Skeletal muscle tissue (tissue), 4 donors: ENCODE measurements around the gene PNPLA2. TPM values are rescaled to one million over a fixed set of nuclear protein-coding genes. Genes with fewer than 3 reads are reported as not detected.

Source experiments
- H3K27ac ChIP-seq: one replicate; pipeline ENCODE4 v1.7.0; 2013; ENCODE audit warnings: mild to moderate bottlenecking, low read depth, low read length, inconsistent platforms
- H3K27me3 ChIP-seq, 3 donors: one replicate each; pipeline ENCODE4 v1.7.0; 2013; ENCODE audit warnings: low read length in 3 of 3; ENCODE audit not compliant: control insufficient read depth in 3 of 3, insufficient read depth in 3 of 3
- H3K36me3 ChIP-seq, 3 donors: one replicate each; pipeline ENCODE4 v1.7.0; 2013; ENCODE audit warnings: low read length in 3 of 3; ENCODE audit not compliant: control insufficient read depth in 3 of 3, insufficient read depth in 3 of 3
- H3K4me1 ChIP-seq, 3 donors: one replicate each; pipeline ENCODE4 v1.7.0; 2013; ENCODE audit warnings: low read length in 3 of 3, mild to moderate bottlenecking in 3 of 3; ENCODE audit not compliant: control insufficient read depth in 3 of 3, insufficient read depth in 3 of 3
- H3K4me3 ChIP-seq, 3 donors: one replicate each; pipeline ENCODE4 v1.7.0; 2013; ENCODE audit warnings: low read length in 3 of 3
- H3K9ac ChIP-seq, 3 donors: one replicate each; pipeline ENCODE4 v1.7.0; 2013; ENCODE audit warnings: low read length in 3 of 3, mild to moderate bottlenecking in 3 of 3, moderate library complexity in 2 of 3, low read depth in 1 of 3
- H3K9me3 ChIP-seq, 3 donors: one replicate each; pipeline ENCODE4 v1.7.0; 2013; ENCODE audit warnings: low read length in 3 of 3; ENCODE audit not compliant: control insufficient read depth in 3 of 3
- total RNA-seq: library from RNA; depleted of rRNA; stranded (reverse); fragments of >200 nt; gene quantifications from one replicate; pipeline ENCODE4 v1.2.3, GENCODE V29; 2014
- donor health status: Osteomylitis.

The PNPLA2 gene
- total RNA-seq, 1 donor from 2014 or later: 13.6 TPM

DNA sequence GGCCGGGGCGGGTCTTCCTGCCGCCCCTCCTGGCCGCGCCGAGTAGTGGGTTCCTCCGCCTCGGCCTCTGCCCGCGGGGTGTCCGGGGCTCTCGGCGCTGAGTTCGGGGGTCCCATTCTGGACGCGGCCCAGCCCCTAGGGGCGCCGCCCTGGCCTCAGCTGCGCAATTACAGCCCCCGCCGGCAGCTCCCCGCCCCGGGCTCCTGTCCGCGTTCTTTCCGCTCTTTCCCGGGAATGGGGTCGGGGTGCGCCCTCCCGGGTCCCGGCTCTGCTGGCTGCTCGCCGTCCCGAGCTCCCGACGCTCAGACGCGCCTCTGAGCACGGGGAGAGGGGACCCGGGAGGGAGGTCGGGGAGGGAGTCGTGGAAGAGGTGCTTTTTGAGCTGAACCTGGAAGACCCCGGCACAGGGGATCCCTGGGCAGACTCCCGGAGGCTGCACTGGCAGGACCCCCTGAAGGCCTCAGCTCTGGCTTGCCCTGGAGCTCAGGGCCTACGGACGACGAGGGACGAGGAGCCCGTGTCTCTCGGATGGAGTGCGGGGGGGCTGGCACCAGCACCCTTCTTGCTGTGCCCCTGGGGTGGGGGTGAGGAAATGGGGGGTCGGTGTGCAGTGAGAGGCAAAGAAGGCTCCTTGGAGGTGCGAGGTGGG is 24.5 kb downstream of the PNPLA2 start:
- Histone ChIP-seq H3K9me3 (no peaks in the 10 kb centered on the region), H3K4me3 (peak overlapping the region; percentile 72 to 93 (median 88)), H3K4me1 (peaks cover 31 to 71% (median 51%) of the 10 kb centered on the region in 3 donors), H3K36me3 (peaks cover 22 to 27% (median 25%) of the 10 kb centered on the region in 3 donors), H3K27ac (peak overlapping the region; percentile 91), H3K9ac (peak overlapping the region; percentile 69 to 91 (median 74)), H3K27me3 (peaks cover 1 to 3% (median 2%) of the 10 kb centered on the region in 3 donors)

DNA sequence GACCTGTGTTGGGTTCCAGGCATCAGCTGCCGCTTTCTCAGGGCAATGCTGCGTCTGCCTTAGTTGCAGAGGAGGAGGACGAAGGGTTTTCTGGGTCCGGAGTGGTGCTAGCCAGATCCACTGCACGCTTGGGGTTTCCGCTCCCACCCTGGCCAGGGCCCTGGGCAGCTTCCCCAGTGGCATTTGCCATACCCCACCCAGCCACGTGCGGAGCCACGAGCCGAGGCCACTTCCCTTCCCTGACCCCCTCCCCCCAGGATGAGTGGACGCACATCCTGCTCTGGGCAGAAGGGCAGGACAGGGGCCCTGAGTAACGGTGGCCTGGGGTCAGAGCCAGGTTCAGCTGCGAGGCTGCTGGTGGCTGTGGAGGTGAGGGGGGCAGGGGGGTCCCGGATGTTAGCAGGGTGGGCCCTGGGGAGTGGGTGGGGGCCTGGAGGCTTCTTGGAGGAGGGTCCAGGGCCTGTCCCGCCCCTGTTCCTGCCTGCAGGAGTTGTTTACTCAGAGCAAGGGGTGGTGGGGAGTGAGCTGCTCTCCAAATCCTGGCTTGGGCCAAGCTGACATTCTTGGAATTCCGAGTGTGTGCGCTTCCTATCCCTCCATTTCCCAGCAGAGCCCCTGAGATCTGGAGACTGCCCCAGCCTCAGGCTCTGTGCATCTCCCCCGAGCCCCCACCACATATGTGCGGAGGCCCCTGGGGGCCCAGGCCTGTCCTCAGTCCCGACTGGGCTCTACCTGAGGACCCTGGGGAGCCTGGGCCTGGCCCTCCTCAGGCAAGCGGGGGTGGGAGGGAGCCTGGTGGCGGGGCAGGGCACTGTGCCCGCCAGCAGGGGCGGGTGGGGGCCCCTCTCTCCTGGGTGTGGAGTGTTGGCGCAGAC is 25.3 kb downstream of the PNPLA2 start:
- Histone ChIP-seq H3K4me3 (peak overlapping the region; percentile 56 to 93 (median 88)), H3K4me1 (peaks cover 35 to 72% (median 52%) of the 10 kb centered on the region in 3 donors), H3K27me3 (peaks cover 6 to 11% (median 9%) of the 10 kb centered on the region in 3 donors), H3K27ac (peak overlapping the region; percentile 91), H3K36me3 (peaks cover 14 to 19% (median 18%) of the 10 kb centered on the region in 3 donors), H3K9ac (peak overlapping the region; percentile 69 to 91 (median 74)), H3K9me3 (no peaks in the 10 kb centered on the region)

DNA sequence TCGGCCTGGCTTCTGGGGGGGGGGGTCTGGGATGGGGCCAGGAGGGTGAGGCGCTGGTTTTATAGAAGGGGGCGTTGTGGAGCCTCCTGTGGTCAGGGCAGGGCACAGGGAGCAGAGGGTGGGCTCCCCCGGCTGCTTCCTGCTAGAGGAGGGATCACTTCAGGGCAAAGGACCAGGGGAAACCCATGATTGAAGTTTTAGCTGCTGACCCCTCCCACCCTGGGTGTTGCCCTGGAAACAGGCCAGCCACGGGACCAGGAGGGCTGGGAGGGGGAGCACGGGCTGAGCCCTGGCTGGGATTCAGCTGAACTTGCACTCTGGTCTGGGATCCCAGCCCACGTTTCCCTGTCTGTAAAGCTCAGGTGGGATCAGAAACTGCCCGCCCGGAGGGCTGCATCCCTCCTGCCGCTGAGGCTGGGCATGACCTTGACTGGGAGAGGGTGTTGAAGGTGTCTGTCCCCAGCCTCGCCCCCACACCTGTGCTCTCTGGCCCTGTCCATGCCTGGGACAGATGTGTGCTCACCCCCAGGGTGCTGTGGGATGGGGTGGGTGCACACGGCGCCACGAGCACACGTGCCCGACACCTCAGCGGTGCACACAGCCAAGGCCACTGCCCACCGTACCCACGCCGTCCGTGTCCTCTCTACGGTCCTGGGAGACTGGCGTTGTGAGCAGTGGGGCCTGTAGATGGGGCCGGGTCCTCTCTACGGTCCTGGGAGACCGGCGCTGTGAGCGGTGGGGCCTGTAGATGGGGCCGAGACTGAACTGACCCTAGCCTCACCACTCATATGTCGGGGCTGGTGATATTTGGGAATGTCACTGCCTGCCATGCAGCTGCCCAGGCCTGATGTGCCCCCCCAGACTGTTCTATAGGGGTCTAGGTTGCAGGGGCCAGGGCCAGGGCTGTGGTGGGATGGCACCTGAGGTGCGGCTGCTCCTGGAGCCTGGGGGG is 26.3 kb downstream of the PNPLA2 start:
- peaks cover 35 to 68% (median 51%) of the 10 kb centered on the region in 3 donors for H3K4me1 ChIP-seq
- H3K4me3 ChIP-seq: peak overlapping the region; percentile 32 to 60 (median 48)
- H3K27ac ChIP-seq: peak overlapping the region; percentile 91
- H3K36me3 ChIP-seq: peaks cover 5 to 10% (median 10%) of the 10 kb centered on the region in 3 donors
- no peaks in the 10 kb centered on the region for H3K9me3 ChIP-seq
- H3K9ac ChIP-seq: peak overlapping the region in 1 of 3 donors; percentile 66
- peaks cover 6 to 13% (median 12%) of the 10 kb centered on the region in 3 donors for H3K27me3 ChIP-seq

DNA sequence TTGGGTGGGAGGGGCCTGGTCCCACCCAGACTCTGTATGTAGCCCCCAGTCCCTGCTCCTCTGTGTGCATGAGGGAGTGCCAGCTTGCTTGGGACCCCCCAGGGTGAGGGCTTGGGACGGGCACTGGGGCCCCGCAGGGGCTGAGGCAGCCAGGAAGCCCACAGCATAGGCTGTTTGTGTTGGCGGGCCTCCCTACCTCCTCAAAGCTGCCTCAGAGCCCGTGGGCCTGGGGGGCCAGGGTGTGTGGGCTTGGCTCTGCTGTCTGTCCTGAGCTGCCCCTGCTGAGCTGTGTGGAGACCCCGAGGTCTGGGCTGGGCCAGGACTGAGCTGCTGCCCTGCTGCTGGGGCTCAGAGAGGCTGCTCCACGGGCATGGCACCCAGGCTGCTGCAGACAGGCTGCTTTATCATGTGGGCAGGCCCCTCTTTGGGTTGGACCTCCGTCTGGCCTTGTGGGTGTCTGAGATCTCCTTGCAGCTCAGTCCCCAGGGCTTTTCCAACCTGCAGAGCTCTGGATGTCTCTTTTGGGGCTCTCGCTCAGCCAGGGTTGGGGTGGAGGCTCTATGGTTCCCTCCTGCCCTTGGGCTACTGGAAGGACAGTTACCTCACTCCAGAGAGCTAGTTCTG is 27.3 kb downstream of the PNPLA2 start:
- H3K27me3 ChIP-seq: peaks cover 6 to 23% (median 12%) of the 10 kb centered on the region in 3 donors
- peaks cover 0 to 2% (median under 1%) of the 10 kb centered on the region in 3 donors for H3K36me3 ChIP-seq
- no peaks in the 10 kb centered on the region for H3K9me3 ChIP-seq
- H3K27ac ChIP-seq: peak overlapping the region; percentile 91
- no peak overlapping the region for H3K4me3 ChIP-seq
- H3K9ac ChIP-seq: peak overlapping the region in 1 of 3 donors; percentile 66
- H3K4me1 ChIP-seq: peaks cover 29 to 58% (median 42%) of the 10 kb centered on the region in 3 donors

DNA sequence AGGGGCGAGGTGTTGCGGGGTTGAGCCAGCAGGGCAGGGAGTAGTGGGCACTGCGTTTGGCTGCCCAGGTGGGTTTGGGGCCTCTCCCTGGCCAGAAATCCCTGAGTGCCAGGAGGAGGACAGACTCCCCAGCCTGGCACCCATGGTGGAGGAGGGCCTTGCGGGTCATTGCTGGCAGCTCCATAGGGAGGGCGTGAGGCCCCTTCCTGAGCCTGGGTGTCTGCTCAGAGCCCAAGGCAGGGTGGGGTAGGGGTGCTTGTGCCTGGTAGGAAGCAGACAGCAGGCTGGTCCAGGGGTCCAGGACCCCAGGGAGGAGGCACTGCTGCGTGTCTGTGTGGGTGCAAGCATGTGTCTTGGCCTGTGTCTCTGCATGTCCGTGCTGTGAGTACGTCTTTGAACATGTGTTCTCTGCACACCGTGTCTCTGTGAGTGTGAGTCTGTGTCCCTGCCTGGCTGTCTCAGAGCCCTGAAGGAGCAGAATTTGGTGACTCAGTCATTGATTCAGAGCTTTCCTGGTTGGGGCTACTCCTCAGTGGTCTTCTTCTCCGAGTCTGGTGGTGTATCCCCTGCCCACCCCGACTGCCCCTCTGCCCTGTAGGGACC is 27.9 kb downstream of the PNPLA2 start:
- H3K4me1 ChIP-seq: peaks cover 28 to 52% (median 38%) of the 10 kb centered on the region in 3 donors

DNA sequence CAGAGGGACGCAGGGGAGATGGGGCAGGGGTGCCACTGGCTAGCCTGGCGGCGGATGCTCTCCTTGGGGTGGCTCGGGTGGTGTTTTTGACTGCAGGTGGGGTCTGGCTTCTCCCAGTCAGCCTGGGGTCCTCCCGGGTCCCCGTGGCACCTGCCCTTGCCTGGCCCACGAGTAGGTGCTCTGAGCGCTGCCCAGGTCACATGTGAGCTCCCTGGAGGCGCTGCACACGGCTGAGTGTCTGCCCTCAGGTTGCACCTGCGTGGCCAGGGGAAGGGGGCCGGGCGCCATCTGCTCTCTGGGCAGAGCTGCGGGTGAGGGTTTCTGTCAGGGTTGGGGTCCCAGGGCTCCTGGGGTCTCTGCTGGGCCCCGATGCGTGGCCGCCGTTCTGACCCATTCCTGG is 29.2 kb downstream of the PNPLA2 start:
- peaks cover 28 to 52% (median 38%) of the 10 kb centered on the region in 3 donors for H3K4me1 ChIP-seq

More for the DNA sequence above, 27.9 kb downstream of the PNPLA2 start:
- Histone ChIP-seq H3K36me3 (no peaks in the 10 kb centered on the region), H3K27ac (no peak overlapping the region), H3K4me3 (no peak overlapping the region), H3K9ac (peak overlapping the region in 1 of 3 donors; percentile 16), H3K9me3 (no peaks in the 10 kb centered on the region), H3K27me3 (peaks cover 6 to 23% (median 12%) of the 10 kb centered on the region in 3 donors)

DNA sequence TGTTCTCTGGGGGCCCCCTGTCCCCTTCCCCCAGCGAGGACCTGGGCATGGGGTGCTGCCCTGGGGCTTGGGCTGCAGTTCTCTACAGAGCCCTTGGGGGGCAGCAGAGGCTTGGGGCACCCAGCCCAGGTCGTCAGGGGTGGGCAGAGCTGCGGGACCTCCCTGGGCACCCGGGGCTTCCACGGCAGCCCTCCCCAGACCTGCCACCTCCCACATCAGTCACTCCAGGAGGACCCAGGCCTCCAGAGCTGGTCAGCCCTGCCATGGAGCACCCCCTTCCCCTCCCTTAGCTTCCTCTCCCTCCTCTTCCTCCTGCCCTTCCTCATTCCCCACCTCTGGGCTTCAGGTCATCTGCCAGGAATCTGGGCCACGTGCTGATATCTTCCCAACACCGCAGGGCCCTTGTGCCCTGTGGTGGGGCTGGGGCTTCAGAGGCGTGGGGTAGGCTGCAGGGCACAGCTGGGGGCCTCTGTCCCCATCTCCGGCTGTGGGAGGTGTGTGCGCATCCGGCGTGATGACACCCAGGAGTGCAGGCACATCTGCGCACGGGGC is 29.7 kb downstream of the PNPLA2 start:
- H3K9me3 ChIP-seq: no peaks in the 10 kb centered on the region
- no peak overlapping the region for H3K4me3 ChIP-seq
- H3K9ac ChIP-seq: peak overlapping the region in 1 of 3 donors; percentile 16
- peaks cover 28 to 48% (median 37%) of the 10 kb centered on the region in 3 donors for H3K4me1 ChIP-seq
- H3K36me3 ChIP-seq: no peaks in the 10 kb centered on the region
- H3K27me3 ChIP-seq: peaks cover 6 to 23% (median 12%) of the 10 kb centered on the region in 3 donors
- H3K27ac ChIP-seq: no peak overlapping the region

More for the DNA sequence above, 29.2 kb downstream of the PNPLA2 start:
- peak overlapping the region in 1 of 3 donors; percentile 16 for H3K9ac ChIP-seq
- peaks cover 6 to 23% (median 12%) of the 10 kb centered on the region in 3 donors for H3K27me3 ChIP-seq
- no peak overlapping the region for H3K27ac ChIP-seq
- no peak overlapping the region for H3K4me3 ChIP-seq
- H3K36me3 ChIP-seq: no peaks in the 10 kb centered on the region
- H3K9me3 ChIP-seq: no peaks in the 10 kb centered on the region

DNA sequence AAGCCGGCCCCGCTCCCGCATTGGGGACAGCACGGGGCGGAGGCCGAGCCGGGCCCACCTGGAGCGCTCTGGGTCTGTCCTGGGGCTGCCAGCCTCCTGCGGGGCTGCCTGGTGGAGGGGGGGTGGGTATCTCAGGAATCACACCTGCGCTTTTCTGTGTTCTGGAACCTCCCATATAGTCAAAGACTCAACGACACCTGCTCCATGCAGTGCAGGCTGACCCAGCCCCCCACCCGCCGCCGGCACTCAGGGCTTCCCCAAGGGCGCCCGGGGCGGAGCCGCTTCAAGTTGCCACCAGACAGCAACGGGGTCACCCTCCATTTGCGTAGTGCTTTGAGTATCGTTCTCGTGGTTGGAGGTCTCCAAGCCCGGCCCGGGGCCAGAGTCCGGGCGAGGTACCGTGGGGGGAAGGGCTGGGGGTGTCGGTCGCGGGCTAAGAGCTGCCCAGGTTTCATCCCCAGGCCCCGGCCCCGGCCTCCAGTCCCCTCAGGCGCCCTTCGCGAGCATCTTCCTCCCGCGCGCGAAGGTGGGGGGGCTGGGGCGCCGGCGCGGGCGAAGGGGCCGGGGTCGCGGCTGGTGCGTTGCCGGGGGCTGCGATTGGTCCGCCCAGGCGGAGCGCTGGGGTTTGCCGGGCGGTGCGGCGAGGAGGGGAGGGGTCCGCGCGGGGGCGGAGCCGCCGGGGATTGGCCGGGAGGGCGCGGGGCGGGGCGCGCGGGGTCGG is 30.6 kb downstream of the PNPLA2 start:
- Histone ChIP-seq H3K27ac (no peak overlapping the region), H3K9ac (no peak overlapping the region), H3K27me3 (peaks cover 6 to 23% (median 12%) of the 10 kb centered on the region in 3 donors), H3K36me3 (no peaks in the 10 kb centered on the region), H3K4me1 (peaks cover 28 to 41% (median 33%) of the 10 kb centered on the region in 3 donors), H3K4me3 (no peak overlapping the region), H3K9me3 (no peaks in the 10 kb centered on the region)
